Transverse colon (tissue), 4 donors: ENCODE data around the gene ASTL. TPM values are rescaled to one million over a fixed set of nuclear protein-coding genes. Genes with fewer than 3 reads are reported as not detected.

Experiments
- DNase-seq: peaks from one replicate; pipeline ENCODE4 v3.0.0-alpha.2; 2019
- H3K27ac ChIP-seq, 4 donors: fragments of 200-600 bp; sonication (generic); 2 replicates each; pipeline ENCODE4 v1.5.1; 2016 to 2018; ENCODE audit warnings: inconsistent platforms in 4 of 4
- H3K27me3 ChIP-seq: fragments of 200-600 bp; sonication (generic); 2 replicates; pipeline ENCODE4 v1.5.1; 2017; ENCODE audit warnings: inconsistent platforms
- H3K36me3 ChIP-seq, 4 donors: fragments of 200-600 bp; sonication (generic); 2 replicates each; pipeline ENCODE4 v1.5.1; 2017 to 2019; ENCODE audit warnings: inconsistent platforms in 4 of 4
- H3K4me1 ChIP-seq, 4 donors: fragments of 200-600 bp; sonication (generic); 2 replicates each; pipeline ENCODE4 v1.5.1; 2017 to 2020; ENCODE audit warnings: inconsistent platforms in 4 of 4
- H3K4me3 ChIP-seq, 4 donors: fragments of 200-600 bp; sonication (generic); 1 replicate in 1 of 4; 2 replicates in 3 of 4; pipeline versions ENCODE4 v1.5.1 to v1.6.1; 2017 to 2019; ENCODE audit warnings: inconsistent platforms in 4 of 4
- H3K9me3 ChIP-seq, 2 donors: fragments of 200-600 bp; sonication (generic); 2 replicates each; pipeline ENCODE4 v1.5.1; 2017 to 2019; ENCODE audit warnings: inconsistent platforms in 2 of 2
- CTCF ChIP-seq, 5 experiments: fragments of 200-600 bp in 3 of 5; fragments of 450-650 bp in 2 of 5; sonication (generic) in 3 of 5; IDR thresholded peaks; 1 replicate in 2 of 5; 2 replicates in 3 of 5; pipeline ENCODE4 v1.5.1; 2016 to 2017; ENCODE audit warnings: antibody characterized with exemption in 5 of 5, inconsistent platforms in 3 of 5, mild to moderate bottlenecking in 2 of 5, moderate library complexity in 1 of 5
- EP300 ChIP-seq: sonication (generic); formaldehyde crosslinking; IDR thresholded peaks from one replicate; pipeline ENCODE4 v1.6.1; 2017; ENCODE audit warnings: antibody characterized with exemption, low read depth
- POLR2A ChIP-seq: fragments of 450-650 bp; IDR thresholded peaks from one replicate; pipeline ENCODE4 v1.6.1; 2016; ENCODE audit warnings: antibody characterized with exemption, mild to moderate bottlenecking, moderate library complexity
- POLR2AphosphoS5 ChIP-seq, 3 donors: sonication (generic); formaldehyde crosslinking; IDR thresholded peaks; one replicate each; pipeline ENCODE4 v1.6.1; 2016; ENCODE audit warnings: antibody characterized with exemption in 3 of 3
- WGBS, 2 donors: methylation state at CpG; one replicate each; pipeline ENCODE4 v1.1.5; 2018; ENCODE audit warnings: low coverage in 1 of 2; 5-methylcytosine and 5-hydroxymethylcytosine counted together
- in situ Hi-C, 4 donors: fragments of 200-750 bp; cut with MboI; loops; one replicate each; pipeline versions ENCODE4 v1.15.0 to v1.15.1; 2017; ENCODE audit warnings: low sequenced_read_pairs in 3 of 4, low pct_ligation_motif_present in 1 of 4, low pct_unique_long_range_greater_than_20kb in 1 of 4
- intact Hi-C: fragments of 100-400 bp; cut with DNase I; formaldehyde crosslinking; loops from one replicate; pipeline ENCODE4 v1.15.1; 2023; ENCODE audit warnings: low total_unique reads
- total RNA-seq, 4 donors: library from RNA; depleted of rRNA; stranded (reverse); fragments of >200 nt; gene quantifications; one replicate each; pipeline ENCODE4 v1.1.0, GENCODE V29; 2016

Gene ASTL
- total RNA-seq, 4 donors from 2014 or later: 0.95 TPM; not detected in 3

GRCh38 chr2:96123936-96124335 lies 14.4 kb downstream of the ASTL start:
- H3K27me3 ChIP-seq: peaks cover 13% of the 10 kb centered on the region
- H3K27ac ChIP-seq: no peak overlapping the region
- no peak for TF ChIP-seq EP300
- TF ChIP-seq POLR2A: no peak
- no peak for TF ChIP-seq CTCF (IDR thresholded peaks at IDR 0.05)
- no peak for TF ChIP-seq POLR2AphosphoS5 (IDR thresholded peaks at IDR 0.05)
- in situ Hi-C loops: loop anchor here in 3 of 4 donors (25.0 kb wide), 1 partner anchor 112 kb away; no protein-coding TSS in a partner anchor
- 86% methylated on average over 9 of the region's 11 CpGs; no CpG with 5 or more reads in 1 of the 2 donors for WGBS, 2 donors
- H3K9me3 ChIP-seq: no peaks in the 10 kb centered on the region
- no peak overlapping the region for H3K4me3 ChIP-seq
- no peaks in the 10 kb centered on the region for H3K4me1 ChIP-seq
- H3K36me3 ChIP-seq: no peaks in the 10 kb centered on the region
- no peak for DNase-seq
- intact Hi-C loops: no loop called here

DNA sequence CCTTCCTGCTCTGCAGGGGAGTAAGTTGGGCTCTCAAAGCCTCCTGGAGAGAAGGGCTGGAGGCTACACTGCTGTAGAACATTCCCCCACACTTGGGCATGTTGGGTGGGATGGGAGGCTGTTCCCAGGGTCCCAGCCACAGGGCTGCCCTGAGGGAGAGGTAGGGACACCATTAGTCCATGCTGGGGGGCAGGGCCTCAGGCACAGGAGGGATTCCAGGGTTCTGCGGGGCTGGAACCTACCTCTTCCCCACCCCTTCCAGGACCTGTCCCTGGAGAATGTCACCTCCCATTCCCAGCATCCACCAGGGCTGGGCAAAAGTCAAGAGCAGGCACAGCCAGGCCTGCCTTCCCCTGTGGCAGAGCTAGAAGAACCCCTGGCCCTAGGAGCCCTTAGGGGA lies 15.0 kb downstream of the ASTL start:
- no peaks in the 10 kb centered on the region for H3K36me3 ChIP-seq
- H3K9me3 ChIP-seq: no peaks in the 10 kb centered on the region
- intact Hi-C loops (no loop called here), in situ Hi-C loops (loop anchor here in 3 of 4 donors (25.0 kb wide), 1 partner anchor 111 kb away; no protein-coding TSS in a partner anchor)
- no peak for TF ChIP-seq POLR2AphosphoS5 (IDR thresholded peaks at IDR 0.05)
- no peak for TF ChIP-seq CTCF (IDR thresholded peaks at IDR 0.05)
- TF ChIP-seq POLR2A: no peak
- TF ChIP-seq EP300: no peak
- no peak overlapping the region for H3K4me3 ChIP-seq
- WGBS, 2 donors: 78% methylated on average over 1 of the region's 1 CpG; no CpG with 5 or more reads in 1 of the 2 donors
- no peak for DNase-seq
- peaks cover 18% of the 10 kb centered on the region for H3K27me3 ChIP-seq
- no peaks in the 10 kb centered on the region for H3K4me1 ChIP-seq
- H3K27ac ChIP-seq: no peak overlapping the region

DNA sequence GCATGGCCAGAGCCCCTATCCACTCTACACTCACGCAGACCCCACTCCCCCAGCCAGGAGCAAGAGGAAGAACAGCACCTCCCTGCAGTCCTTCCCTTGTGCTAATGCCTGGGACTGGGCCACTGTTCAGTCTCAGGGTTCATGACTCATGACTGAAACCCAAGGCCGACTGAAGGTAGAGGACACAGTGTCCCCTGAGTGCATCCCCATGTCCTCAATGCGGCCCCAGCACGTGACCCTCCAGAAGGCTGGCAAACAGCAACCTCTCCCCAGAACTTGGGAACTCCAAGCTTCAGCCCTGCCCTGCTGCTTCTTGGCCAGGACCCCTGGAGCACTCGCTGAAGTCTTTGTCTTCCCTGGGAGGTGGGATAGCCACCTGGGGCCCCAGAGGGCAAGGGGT lies 15.9 kb downstream of the ASTL start:
- H3K9me3 ChIP-seq: no peaks in the 10 kb centered on the region
- in situ Hi-C loops: loop anchor here in 3 of 4 donors (25.0 kb wide), 1 partner anchor 110 kb away; no protein-coding TSS in a partner anchor
- intact Hi-C loops: no loop called here
- no peak overlapping the region for H3K4me3 ChIP-seq
- H3K27me3 ChIP-seq: peaks cover 27% of the 10 kb centered on the region
- WGBS, 2 donors: 72% methylated on average over 5 of the region's 5 CpGs; no CpG with 5 or more reads in 1 of the 2 donors
- H3K4me1 ChIP-seq: peaks cover 0 to 3% (median 2%) of the 10 kb centered on the region in 4 donors
- no peak for DNase-seq
- no peak overlapping the region for H3K27ac ChIP-seq
- no peaks in the 10 kb centered on the region for H3K36me3 ChIP-seq
- no peak for TF ChIP-seq POLR2A
- TF ChIP-seq CTCF (IDR thresholded peaks at IDR 0.05): no peak
- TF ChIP-seq EP300: no peak
- no peak for TF ChIP-seq POLR2AphosphoS5 (IDR thresholded peaks at IDR 0.05)

- intact Hi-C loops: no loop called here
- in situ Hi-C loops: loop anchor here in 3 of 4 donors (25.0 kb wide), 1 partner anchor 109 kb away; no protein-coding TSS in a partner anchor
These were observed 16.9 kb downstream of the ASTL start for GRCh38 chr2:96121414-96121813.

More at GRCh38 chr2:96121414-96121813, 16.9 kb downstream of the ASTL start:
- WGBS, 2 donors: 78 to 87% methylated on average over 1 to 4 of the region's 4 CpGs
- TF ChIP-seq EP300: no peak
- TF ChIP-seq POLR2A: no peak
- no peak for TF ChIP-seq POLR2AphosphoS5 (IDR thresholded peaks at IDR 0.05)
- no peak for TF ChIP-seq CTCF (IDR thresholded peaks at IDR 0.05)
- Histone ChIP-seq H3K4me3 (no peak overlapping the region), H3K27me3 (peaks cover 32% of the 10 kb centered on the region), H3K36me3 (no peaks in the 10 kb centered on the region), H3K9me3 (no peaks in the 10 kb centered on the region), H3K4me1 (peaks cover 0 to 12% (median 7%) of the 10 kb centered on the region in 4 donors), H3K27ac (no peak overlapping the region)
- no peak for DNase-seq
